ENCODE results near the gene GDF10.
A peak's percentile ranks its signal among the peaks of the same experiment; 100 is the strongest.

GDF10 gene

GRCh38 chr10:47340608-47341170 lies 40.7 kb downstream of the GDF10 start:
- in situ Hi-C loops (cut with MboI; ENCODE audit: low pct_unique_long_range_greater_than_20kb, low sequenced_read_pairs): no loop called here
- peak; percentile 75 for DNase-seq

GRCh38 chr10:47344996-47345870 lies 45.2 kb downstream of the GDF10 start:
- in situ Hi-C loops (cut with MboI; ENCODE audit: low pct_unique_long_range_greater_than_20kb, low sequenced_read_pairs): no loop called here
- DNase-seq: no peak

- in situ Hi-C loops (cut with MboI; ENCODE audit: low pct_unique_long_range_greater_than_20kb, low sequenced_read_pairs): no loop called here
- DNase-seq: no peak
Measured at GRCh38 chr10:47346581-47347302, 46.7 kb downstream of the GDF10 start.

GRCh38 chr10:47347303-47347675 lies 47.3 kb downstream of the GDF10 start:
- no peak for DNase-seq
- in situ Hi-C loops (cut with MboI; ENCODE audit: low pct_unique_long_range_greater_than_20kb, low sequenced_read_pairs): no loop called here

GRCh38 chr10:47348138-47348651 lies 48.2 kb downstream of the GDF10 start, which contains the start of gene RBP3:
Gene RBP3, plus strand, starts transcription at chr10:47348363. Its CDS starts 122 bp downstream, at chr10:47348485.
- in situ Hi-C loops (cut with MboI; ENCODE audit: low pct_unique_long_range_greater_than_20kb, low sequenced_read_pairs): no loop called here
- no peak for DNase-seq

- in situ Hi-C loops (cut with MboI; ENCODE audit: low pct_unique_long_range_greater_than_20kb, low sequenced_read_pairs): no loop called here
- DNase-seq: no peak
Measured at GRCh38 chr10:47348661-47349470, 48.9 kb downstream of the GDF10 start.

GRCh38 chr10:47349516-47349915 lies 49.5 kb downstream of the GDF10 start:
- in situ Hi-C loops (cut with MboI; ENCODE audit: low pct_unique_long_range_greater_than_20kb, low sequenced_read_pairs): no loop called here

GRCh38 chr10:47349941-47350371 lies 50.0 kb downstream of the GDF10 start:
- in situ Hi-C loops (cut with MboI; ENCODE audit: low pct_unique_long_range_greater_than_20kb, low sequenced_read_pairs): no loop called here
- no peak for DNase-seq

More at GRCh38 chr10:47349516-47349915, 49.5 kb downstream of the GDF10 start:
- no peak for DNase-seq

- no peak for DNase-seq
- in situ Hi-C loops (cut with MboI; ENCODE audit: low pct_unique_long_range_greater_than_20kb, low sequenced_read_pairs): no loop called here
Measured at GRCh38 chr10:47350671-47351640, 51.0 kb downstream of the GDF10 start.

- DNase-seq: no peak
- in situ Hi-C loops (cut with MboI; ENCODE audit: low pct_unique_long_range_greater_than_20kb, low sequenced_read_pairs): no loop called here
Measured at GRCh38 chr10:47351899-47352815, 52.2 kb downstream of the GDF10 start.

GRCh38 chr10:47353351-47353750 lies 53.4 kb downstream of the GDF10 start:
- DNase-seq: no peak
- in situ Hi-C loops (cut with MboI; ENCODE audit: low pct_unique_long_range_greater_than_20kb, low sequenced_read_pairs): no loop called here

GRCh38 chr10:47354165-47354564 lies 54.2 kb downstream of the GDF10 start:
- in situ Hi-C loops (cut with MboI; ENCODE audit: low pct_unique_long_range_greater_than_20kb, low sequenced_read_pairs): no loop called here
- DNase-seq: no peak

- no peak for DNase-seq
- in situ Hi-C loops (cut with MboI; ENCODE audit: low pct_unique_long_range_greater_than_20kb, low sequenced_read_pairs): no loop called here
Measured at GRCh38 chr10:47354900-47355299, 54.9 kb downstream of the GDF10 start.

GRCh38 chr10:47356708-47357107 lies 56.7 kb downstream of the GDF10 start:
- in situ Hi-C loops (cut with MboI; ENCODE audit: low pct_unique_long_range_greater_than_20kb, low sequenced_read_pairs): no loop called here
- no peak for DNase-seq

GRCh38 chr10:47357131-47357582 lies 57.2 kb downstream of the GDF10 start:
- no peak for DNase-seq
- in situ Hi-C loops (cut with MboI; ENCODE audit: low pct_unique_long_range_greater_than_20kb, low sequenced_read_pairs): no loop called here

- DNase-seq: no peak
- in situ Hi-C loops (cut with MboI; ENCODE audit: low pct_unique_long_range_greater_than_20kb, low sequenced_read_pairs): no loop called here
Measured at GRCh38 chr10:47357911-47358310, 57.9 kb downstream of the GDF10 start.

- no peak for DNase-seq
- in situ Hi-C loops (cut with MboI; ENCODE audit: low pct_unique_long_range_greater_than_20kb, low sequenced_read_pairs): no loop called here
Measured at GRCh38 chr10:47358457-47358856, 58.5 kb downstream of the GDF10 start.

Data from KBM-7 (cell line).